ENCODE results near the gene NOTCH1. TPM values are rescaled to one million over a fixed set of nuclear protein-coding genes. Genes with fewer than 3 reads are reported as not detected.

NOTCH1 gene
- polyA plus RNA-seq, 1 donor from 2014 or later: 0.15 TPM

GRCh38 chr9:136572828-136573625 lies 27.2 kb upstream of the NOTCH1 start:
- H2AFZ ChIP-seq (ENCODE audit: low read depth, low read length): no peak overlapping the region
- no peaks in the 10 kb centered on the region for H3K79me2 ChIP-seq (replicated peaks; ENCODE audit: insufficient read depth, low read length)
- H4K20me1 ChIP-seq (ENCODE audit: insufficient read depth): no peaks in the 10 kb centered on the region
- no peak overlapping the region for H3K4me2 ChIP-seq (ENCODE audit: low read length)
- no peaks in the 10 kb centered on the region for H3K27me3 ChIP-seq (ENCODE audit: insufficient read depth, low read depth, low read length)
- no peak overlapping the region for H3K4me3 ChIP-seq (ENCODE audit: low read length)
- no peaks in the 10 kb centered on the region for H3K36me3 ChIP-seq (ENCODE audit: insufficient read depth, low read length)
- no peak overlapping the region for H3K9ac ChIP-seq (ENCODE audit: low read length)
- H3K9me2 ChIP-seq (ENCODE audit: insufficient read depth, low read length): no peaks in the 10 kb centered on the region
- no peaks in the 10 kb centered on the region for H3K9me3 ChIP-seq (ENCODE audit: low read length)
- no peak overlapping the region for H3K27ac ChIP-seq (ENCODE audit: low read length)
- no peaks in the 10 kb centered on the region for H3F3A ChIP-seq (ENCODE audit: insufficient read depth, low read length, poor library complexity, severe bottlenecking)
- no peak for TF ChIP-seq EP300 (conservative IDR thresholded peaks at IDR 0.05; ENCODE audit: poor library complexity, severe bottlenecking)
- no peak for TF ChIP-seq SMC3 (conservative IDR thresholded peaks at IDR 0.05; ENCODE audit: poor library complexity)
- no peak for TF ChIP-seq RAD21 (conservative IDR thresholded peaks at IDR 0.05)
- no peak for TF ChIP-seq MXI1 (conservative IDR thresholded peaks at IDR 0.05; ENCODE audit: poor library complexity, severe bottlenecking)
- TF ChIP-seq EZH2 (IDR thresholded peaks at IDR 0.05; ENCODE audit: borderline replicate concordance, insufficient read depth, low read length, poor library complexity, severe bottlenecking): no peak
- no peak for TF ChIP-seq TAF1 (IDR thresholded peaks at IDR 0.05; ENCODE audit: low read depth)
- no peak for TF ChIP-seq REST (IDR thresholded peaks at IDR 0.05; ENCODE audit: borderline replicate concordance)
- TF ChIP-seq POLR2AphosphoS5 (IDR thresholded peaks at IDR 0.05): no peak
- no peak for TF ChIP-seq CTCF (IDR thresholded peaks at IDR 0.05; ENCODE audit: poor library complexity, severe bottlenecking)

- H3K27ac ChIP-seq (ENCODE audit: low read length): no peak overlapping the region
- no peaks in the 10 kb centered on the region for H3K9me3 ChIP-seq (ENCODE audit: low read length)
- H3K4me2 ChIP-seq (ENCODE audit: low read length): no peak overlapping the region
- no peaks in the 10 kb centered on the region for H3K36me3 ChIP-seq (ENCODE audit: insufficient read depth, low read length)
- no peaks in the 10 kb centered on the region for H3K9me2 ChIP-seq (ENCODE audit: insufficient read depth, low read length)
- no peak overlapping the region for H2AFZ ChIP-seq (ENCODE audit: low read depth, low read length)
- TF ChIP-seq EZH2 (IDR thresholded peaks at IDR 0.05; ENCODE audit: borderline replicate concordance, insufficient read depth, low read length, poor library complexity, severe bottlenecking): no peak
- no peak for TF ChIP-seq REST (IDR thresholded peaks at IDR 0.05; ENCODE audit: borderline replicate concordance)
- no peak for TF ChIP-seq POLR2AphosphoS5 (IDR thresholded peaks at IDR 0.05)
- no peak for TF ChIP-seq SMC3 (conservative IDR thresholded peaks at IDR 0.05; ENCODE audit: poor library complexity)
- no peak for TF ChIP-seq EP300 (conservative IDR thresholded peaks at IDR 0.05; ENCODE audit: poor library complexity, severe bottlenecking)
- TF ChIP-seq MXI1 (conservative IDR thresholded peaks at IDR 0.05; ENCODE audit: poor library complexity, severe bottlenecking): no peak
- TF ChIP-seq TAF1 (IDR thresholded peaks at IDR 0.05; ENCODE audit: low read depth): no peak
- no peak for TF ChIP-seq CTCF (IDR thresholded peaks at IDR 0.05; ENCODE audit: poor library complexity, severe bottlenecking)
- TF ChIP-seq RAD21 (conservative IDR thresholded peaks at IDR 0.05): no peak
- H3F3A ChIP-seq (ENCODE audit: insufficient read depth, low read length, poor library complexity, severe bottlenecking): no peaks in the 10 kb centered on the region
- H3K4me3 ChIP-seq (ENCODE audit: low read length): no peak overlapping the region
- no peaks in the 10 kb centered on the region for H4K20me1 ChIP-seq (ENCODE audit: insufficient read depth)
- H3K79me2 ChIP-seq (replicated peaks; ENCODE audit: insufficient read depth, low read length): no peaks in the 10 kb centered on the region
- H3K9ac ChIP-seq (ENCODE audit: low read length): no peak overlapping the region
- H3K27me3 ChIP-seq (ENCODE audit: insufficient read depth, low read depth, low read length): no peaks in the 10 kb centered on the region
These were observed 26.4 kb upstream of the NOTCH1 start for GRCh38 chr9:136572003-136572827.
